KOPT-K1 (cell line): ENCODE data around the gene TGM5.
A peak's percentile ranks its signal among the peaks of the same experiment; 100 is the strongest.
"Not testable (repeated sequence)": the region's sequence is repeated elsewhere in the genome, so short reads cannot be mapped to it uniquely, and the experiment has no call there.

ENCODE experiments used
- H3K27ac ChIP-seq: fragments of 200-600 bp; sonication (generic); 2 replicates; pipeline ENCODE4 v1.5.1; 2016; ENCODE audit warnings: antibody characterized with exemption, mild to moderate bottlenecking, low read depth, low read length; ENCODE audit not compliant: poor library complexity, severe bottlenecking
- H3K36me3 ChIP-seq: fragments of 200-600 bp; sonication (generic); 2 replicates; pipeline ENCODE4 v1.5.1; 2017; ENCODE audit warnings: antibody characterized with exemption, mild to moderate bottlenecking, low read length, moderate library complexity; ENCODE audit not compliant: insufficient read depth
- H3K9me3 ChIP-seq: fragments of 200-600 bp; sonication (generic); 2 replicates; pipeline ENCODE4 v1.5.1; 2017; ENCODE audit warnings: antibody characterized with exemption, low read length, mild to moderate bottlenecking; ENCODE audit not compliant: insufficient read depth, poor library complexity, severe bottlenecking

The TGM5 gene

DNA sequence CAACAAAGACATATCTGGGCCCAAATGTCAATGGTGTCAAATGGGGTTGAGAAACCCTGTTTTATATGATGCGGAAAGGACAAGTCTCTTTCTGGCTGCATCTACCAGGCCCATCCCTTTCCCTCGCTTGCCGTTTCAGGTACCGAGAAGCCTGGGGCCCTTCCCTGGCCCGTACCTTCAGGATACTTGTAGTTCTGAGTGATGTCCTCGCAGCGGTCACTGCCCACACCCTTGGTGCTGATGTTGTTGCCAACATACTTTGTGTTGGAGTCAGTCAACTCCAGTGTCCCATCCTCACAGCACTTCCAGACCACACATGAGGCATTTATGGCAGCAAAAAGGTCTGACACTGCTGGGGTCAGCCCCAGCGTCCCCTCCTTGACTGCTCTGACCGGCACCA is 59.7 kb downstream of the TGM5 start:
- H3K9me3 ChIP-seq: no peaks in the 10 kb centered on the region
- H3K36me3 ChIP-seq: no peaks in the 10 kb centered on the region
- no peak overlapping the region for H3K27ac ChIP-seq

DNA sequence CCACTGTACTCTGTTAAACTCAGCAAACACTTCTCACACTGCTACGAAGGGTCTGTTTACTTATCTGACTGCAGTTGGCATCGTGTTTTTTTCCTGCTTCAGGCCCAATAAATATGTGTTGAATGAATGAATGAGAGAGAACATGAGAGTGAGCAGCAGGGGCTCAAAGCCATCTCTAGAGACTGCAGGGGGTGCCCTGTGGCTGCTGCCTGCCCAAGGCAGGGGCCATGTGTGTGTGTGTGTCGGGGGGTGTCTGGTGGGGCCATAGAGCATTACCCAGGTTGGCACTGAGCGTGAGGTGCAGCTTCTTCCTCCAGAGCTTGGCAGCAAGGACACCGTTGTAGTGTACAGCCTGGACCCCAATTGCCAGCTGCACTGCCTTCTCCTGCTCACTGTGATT is 60.7 kb downstream of the TGM5 start:
- no peak overlapping the region for H3K27ac ChIP-seq
- H3K36me3 ChIP-seq: no peaks in the 10 kb centered on the region
- no peaks in the 10 kb centered on the region for H3K9me3 ChIP-seq

DNA sequence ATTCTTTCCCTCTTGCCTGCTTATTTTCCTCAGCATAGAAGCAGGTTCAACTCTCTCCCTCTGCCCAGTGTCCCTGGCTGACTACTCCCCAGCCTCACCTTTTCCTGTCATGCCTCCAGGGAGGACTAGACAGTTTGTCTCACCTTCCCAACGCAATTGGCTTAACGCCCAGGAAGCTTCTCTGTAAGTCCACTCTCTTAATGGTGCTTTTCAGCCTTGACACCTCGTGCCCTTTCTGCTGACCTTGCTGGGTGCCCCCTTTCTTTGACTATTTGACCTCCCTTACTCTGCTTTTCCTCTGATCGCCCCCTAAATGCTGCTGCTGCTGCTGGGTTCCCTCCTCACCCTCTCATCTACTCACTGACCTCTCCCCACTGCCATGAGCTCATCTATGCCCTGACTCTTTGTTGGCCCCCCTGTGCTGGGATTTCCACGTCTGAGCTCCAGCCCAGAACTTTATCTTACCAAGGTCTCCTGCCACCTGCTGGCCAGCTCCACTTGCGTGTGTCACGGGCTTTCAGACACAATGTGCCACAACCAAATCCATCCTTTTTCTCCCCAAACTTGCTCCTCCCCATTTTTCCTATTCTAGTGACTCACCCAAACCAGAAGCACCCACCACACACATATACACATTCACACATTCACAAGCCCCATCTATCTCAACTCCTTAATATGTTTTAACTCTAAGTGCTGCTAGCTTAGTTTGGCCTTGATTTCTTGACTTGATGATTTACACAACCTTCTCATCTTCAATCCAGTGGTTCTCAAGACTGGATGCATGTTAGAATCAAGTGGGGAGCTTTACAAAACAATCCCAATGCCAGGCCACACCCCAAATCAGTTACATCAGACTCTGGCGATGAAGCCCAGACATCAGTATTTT is 62.5 kb downstream of the TGM5 start:
- Histone ChIP-seq H3K36me3 (no peaks in the 10 kb centered on the region), H3K9me3 (no peaks in the 10 kb centered on the region), H3K27ac (no peak overlapping the region)

DNA sequence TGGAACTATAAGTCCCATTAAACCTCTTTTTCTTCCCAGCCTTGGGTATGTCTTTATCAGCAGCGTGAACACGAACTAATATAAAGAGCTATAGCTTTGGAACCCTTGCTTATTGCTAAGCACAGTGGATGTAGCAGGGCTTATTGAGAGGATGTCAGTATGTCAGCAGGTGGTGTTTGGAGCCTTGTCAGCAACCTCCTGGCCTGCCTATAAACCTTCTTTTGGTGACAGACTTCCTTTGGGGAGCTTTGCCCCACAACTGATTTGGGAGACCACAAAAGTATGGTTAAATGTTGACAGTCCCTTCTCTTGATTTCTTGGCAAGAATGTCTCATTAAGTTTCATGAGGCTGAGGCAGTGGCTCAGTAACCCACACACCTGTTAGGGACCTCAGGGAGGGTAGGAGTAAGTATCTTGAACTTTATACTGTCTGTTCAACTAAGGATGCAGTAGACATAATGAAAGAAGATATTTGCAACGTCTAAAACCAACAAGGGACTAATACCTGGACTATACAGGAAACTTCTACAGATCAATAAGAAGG is 66.7 kb downstream of the TGM5 start:
- peaks cover 4% of the 10 kb centered on the region for H3K9me3 ChIP-seq
- H3K27ac ChIP-seq: no peak overlapping the region
- H3K36me3 ChIP-seq: peaks cover 12% of the 10 kb centered on the region; the same call in 1 of the 2 replicates

DNA sequence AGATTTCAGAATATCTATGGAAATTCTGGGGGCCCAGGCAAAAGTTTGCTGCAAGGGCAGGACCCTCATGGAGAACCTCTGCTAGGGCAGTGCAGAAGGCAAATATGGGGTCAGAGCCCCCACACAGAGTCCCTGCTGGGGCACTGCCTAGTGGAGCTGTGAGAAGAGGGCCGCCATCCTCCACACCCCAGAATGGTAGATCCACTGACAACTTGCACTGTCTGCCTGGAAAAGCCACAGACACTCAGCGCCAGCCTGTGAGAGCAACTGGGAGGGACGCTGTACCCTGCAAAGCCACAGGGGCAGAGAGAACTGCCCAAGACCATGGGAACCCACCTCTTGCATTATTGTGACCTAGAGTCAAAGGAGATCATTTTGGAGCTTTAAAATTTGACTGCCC is 67.7 kb downstream of the TGM5 start:
- Histone ChIP-seq H3K27ac (no peak overlapping the region), H3K9me3 (peaks cover 4% of the 10 kb centered on the region), H3K36me3 (peaks cover 21% of the 10 kb centered on the region)

DNA sequence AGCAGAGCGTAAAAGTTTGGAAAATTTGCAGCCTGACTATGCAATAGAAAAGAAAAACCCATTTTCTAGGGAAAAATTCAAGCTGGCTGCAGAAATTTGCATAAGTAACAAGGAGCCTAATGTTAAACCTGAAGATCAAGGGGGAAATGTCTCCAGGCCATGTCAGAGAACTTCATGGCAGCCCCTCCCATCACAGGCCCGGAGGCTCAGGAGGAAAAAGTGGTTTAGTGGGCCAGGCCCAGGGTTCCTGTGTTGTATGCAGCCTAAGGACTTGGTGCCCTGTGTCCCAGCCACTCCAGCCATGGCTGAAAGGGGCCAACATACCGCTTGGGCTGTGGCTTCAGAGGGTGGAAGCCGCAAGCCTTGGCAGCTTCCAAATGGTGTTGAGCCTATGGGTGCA is 68.2 kb downstream of the TGM5 start:
- H3K36me3 ChIP-seq: peaks cover 21% of the 10 kb centered on the region
- not testable (repeated sequence) for H3K27ac ChIP-seq, H3K9me3 ChIP-seq

DNA sequence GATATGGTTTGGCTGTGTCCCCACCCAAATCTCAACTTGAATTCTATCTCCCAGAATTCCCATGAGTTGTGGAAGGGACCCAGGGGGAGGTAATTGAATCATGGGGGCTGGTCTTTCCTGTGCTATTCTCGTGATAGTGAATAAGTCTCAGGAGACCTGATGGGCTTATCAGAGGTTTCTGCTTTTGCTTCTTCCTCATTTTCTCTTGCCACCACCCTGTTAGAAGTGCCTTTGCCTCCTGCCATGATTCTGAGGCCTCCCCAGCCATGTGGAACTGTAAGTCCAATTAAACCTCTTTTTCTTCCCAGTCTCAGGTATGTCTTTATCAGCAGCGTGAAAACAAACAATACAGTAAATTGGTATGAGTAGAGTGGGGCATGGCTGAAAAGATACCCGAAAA is 69.0 kb downstream of the TGM5 start:
- H3K9me3 ChIP-seq: not testable (repeated sequence)

DNA sequence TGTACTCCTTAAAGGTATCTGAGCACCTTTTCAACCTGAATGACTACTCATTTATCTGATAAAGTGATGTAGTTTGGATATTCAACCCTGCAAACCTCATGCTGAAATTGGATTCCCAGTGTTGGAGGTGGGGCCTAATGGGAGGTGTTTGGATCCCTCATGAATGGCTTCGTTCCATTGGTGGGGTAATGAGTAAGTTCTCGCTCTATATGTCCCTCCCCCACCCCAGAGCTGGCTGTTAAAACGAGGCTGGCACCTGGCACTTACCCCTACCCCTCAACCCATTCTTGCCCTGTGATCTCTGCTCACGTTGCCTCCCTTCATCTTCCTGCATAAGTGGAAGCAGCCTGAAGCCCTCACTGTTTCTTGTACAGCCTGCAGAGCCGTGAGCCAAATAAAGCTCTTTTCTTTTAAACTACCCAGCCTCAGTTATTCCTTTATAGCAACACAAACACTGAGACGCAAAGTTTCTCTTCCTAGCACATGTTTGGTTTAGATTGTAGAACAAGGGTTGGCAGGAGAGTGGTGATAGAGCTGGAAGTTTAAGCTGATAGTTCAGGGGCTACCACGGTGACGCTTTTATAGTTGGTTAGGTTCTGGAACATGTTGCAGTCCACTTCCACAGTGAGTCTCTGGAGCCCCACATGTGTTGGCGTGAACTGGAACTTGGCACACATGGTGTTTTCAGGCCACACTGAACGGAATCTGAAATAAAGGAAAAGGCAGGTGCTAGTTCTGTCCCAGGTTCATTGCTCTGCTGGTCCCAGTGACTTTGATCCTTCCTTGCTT is 69.8 kb downstream of the TGM5 start:
- H3K36me3 ChIP-seq: peaks cover 37% of the 10 kb centered on the region
- H3K27ac ChIP-seq: no peak overlapping the region

More for the DNA sequence above, 69.0 kb downstream of the TGM5 start:
- peaks cover 29% of the 10 kb centered on the region for H3K36me3 ChIP-seq
- not testable (repeated sequence) for H3K27ac ChIP-seq

DNA sequence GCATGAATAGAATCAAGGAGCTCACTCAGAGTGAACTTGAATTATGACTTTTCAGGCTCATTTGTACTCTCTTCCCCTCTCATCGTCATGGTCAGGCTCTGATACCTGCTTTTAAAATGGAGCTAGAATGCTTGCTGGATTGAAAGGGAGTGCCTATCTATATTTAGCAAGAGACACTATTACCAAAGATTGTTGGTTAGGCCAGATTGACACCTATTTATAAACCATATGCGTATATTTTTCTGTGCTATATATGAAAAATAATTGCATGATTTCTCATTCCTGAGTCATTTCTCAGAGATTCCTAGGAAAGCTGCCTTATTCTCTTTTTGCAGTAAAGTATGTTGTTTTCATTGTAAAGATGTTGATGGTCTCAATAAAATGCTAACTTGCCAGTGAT is 71.9 kb downstream of the TGM5 start:
- Histone ChIP-seq H3K9me3 (peaks cover 4% of the 10 kb centered on the region), H3K27ac (no peak overlapping the region), H3K36me3 (peaks cover 59% of the 10 kb centered on the region)

More for the DNA sequence above, 69.8 kb downstream of the TGM5 start:
- H3K9me3 ChIP-seq: peaks cover 4% of the 10 kb centered on the region

DNA sequence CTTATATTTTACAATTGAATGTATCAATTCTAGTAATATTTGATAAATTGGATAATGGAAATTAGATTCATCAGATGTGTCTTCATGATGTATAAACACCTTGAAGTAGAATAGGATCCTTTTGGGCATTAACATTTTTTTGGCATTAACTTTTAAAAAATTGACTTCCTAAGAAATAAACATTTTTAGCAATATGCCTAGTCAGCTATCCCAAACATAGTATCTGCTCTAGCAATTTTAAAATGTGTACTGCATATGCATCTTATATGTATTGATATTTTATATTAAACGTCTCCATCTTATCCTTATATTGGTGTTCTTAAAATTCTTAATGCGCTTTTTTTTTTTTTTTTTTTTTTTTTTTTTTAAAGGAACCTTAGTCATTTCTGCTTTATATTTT is 73.0 kb downstream of the TGM5 start:
- Histone ChIP-seq H3K27ac (no peak overlapping the region), H3K9me3 (peaks cover 4% of the 10 kb centered on the region), H3K36me3 (peaks cover 65% of the 10 kb centered on the region)

DNA sequence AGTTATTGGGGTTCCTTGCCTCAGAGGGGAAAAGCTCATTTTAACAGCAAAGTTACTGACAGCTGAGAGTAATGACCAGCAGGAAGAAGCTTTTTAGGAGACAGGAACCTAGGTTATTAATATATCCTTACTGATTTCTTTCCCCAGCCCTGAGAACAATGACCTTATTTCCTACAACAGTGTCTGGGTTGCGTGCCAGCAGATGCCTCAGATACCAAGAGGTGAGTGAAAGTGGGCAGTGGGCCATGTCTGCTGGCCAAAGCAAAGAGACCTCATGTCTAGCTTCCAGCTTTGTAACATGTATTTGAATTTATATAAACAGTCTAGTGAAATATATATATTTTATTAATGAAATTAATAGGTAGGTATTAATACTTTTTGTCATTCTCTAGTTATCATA is 76.5 kb downstream of the TGM5 start:
- Histone ChIP-seq H3K27ac (no peak overlapping the region), H3K9me3 (no peaks in the 10 kb centered on the region), H3K36me3 (peaks cover 54% of the 10 kb centered on the region)

DNA sequence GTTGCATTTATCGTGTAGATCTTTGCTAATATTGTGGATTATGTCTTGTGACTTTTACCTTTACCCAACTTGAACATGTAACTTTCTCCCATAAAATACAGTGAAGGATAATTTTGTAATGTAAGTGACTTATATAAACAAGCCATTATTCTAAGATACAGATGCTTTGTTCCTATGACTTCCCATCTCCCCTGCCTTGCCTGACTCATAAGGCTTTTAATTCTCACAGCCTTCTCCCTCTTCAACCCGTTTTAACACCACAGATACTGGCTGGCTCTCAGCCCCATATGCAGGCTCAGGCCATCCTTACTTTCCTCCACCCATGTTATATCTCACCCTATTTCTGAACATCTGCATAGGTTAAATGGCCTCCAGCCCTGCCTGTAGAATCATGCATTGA is 77.4 kb downstream of the TGM5 start:
- H3K36me3 ChIP-seq: peaks cover 46% of the 10 kb centered on the region
- no peak overlapping the region for H3K27ac ChIP-seq

DNA sequence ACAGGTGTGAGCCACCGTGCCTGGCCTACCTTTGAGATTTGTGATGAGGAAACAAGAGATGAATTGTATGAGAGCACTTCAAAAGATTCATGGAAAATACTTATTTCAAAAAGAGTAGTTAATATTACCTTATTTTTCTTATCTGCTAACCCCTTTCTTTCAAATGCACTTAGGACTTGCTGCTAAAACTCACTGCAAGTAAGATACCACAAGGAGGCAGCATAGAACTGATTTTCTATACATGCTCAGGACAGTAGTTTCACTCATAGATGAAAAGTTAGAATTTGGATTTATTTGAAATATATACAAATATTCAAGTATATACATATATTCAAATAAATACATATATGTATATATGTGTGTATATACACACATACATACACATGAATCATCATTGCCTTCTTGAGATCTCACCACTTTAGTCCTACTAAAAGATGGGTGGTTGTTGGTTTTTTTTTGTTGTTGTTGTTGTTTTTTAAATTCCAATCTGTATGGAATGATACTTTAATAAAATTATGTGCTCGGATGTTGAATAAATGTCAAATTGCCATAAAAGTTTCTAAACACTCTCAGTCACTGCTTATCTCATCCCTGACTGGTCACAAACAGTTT is 79.1 kb downstream of the TGM5 start:
- no peaks in the 10 kb centered on the region for H3K9me3 ChIP-seq
- H3K36me3 ChIP-seq: peaks cover 35% of the 10 kb centered on the region
- H3K27ac ChIP-seq: no peak overlapping the region

More for the DNA sequence above, 77.4 kb downstream of the TGM5 start:
- no peaks in the 10 kb centered on the region for H3K9me3 ChIP-seq

DNA sequence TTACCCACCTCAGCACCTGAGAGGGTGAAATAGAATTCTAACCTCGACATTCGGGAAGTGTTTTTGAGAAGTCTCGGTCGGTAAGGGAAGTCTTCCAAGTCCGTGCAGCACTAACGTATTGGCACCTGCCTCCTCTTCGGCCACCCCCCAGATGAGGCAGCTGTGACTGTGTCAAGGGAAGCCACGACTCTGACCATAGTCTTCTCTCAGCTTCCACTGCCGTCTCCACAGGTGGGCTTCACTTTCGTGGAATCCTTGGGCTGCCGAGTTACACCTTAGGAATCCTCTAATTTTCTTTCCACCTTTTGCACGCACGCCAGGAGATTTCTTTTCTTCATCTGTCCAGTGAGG is 80.8 kb downstream of the TGM5 start:
- no peaks in the 10 kb centered on the region for H3K9me3 ChIP-seq
- H3K27ac ChIP-seq: peak overlapping the region; percentile 60

More for the DNA sequence above, 80.8 kb downstream of the TGM5 start:
- H3K36me3 ChIP-seq: peaks cover 18% of the 10 kb centered on the region
